ENCODE measurements around the gene EIF3K.

GRCh38 chr19:38665219-38665931 is 46.4 kb downstream of the EIF3K start:
- TF ChIP-seq CTCF (IDR thresholded peaks at IDR 0.05) (no peak), POLR2AphosphoS5 (IDR thresholded peaks at IDR 0.05; ENCODE audit: low read depth, low read length) (no peak), REST (IDR thresholded peaks at IDR 0.05; ENCODE audit: insufficient read depth in 1 of 2, low read depth in 2 of 2, low read length in 1 of 2) (no peak), SIN3A (IDR thresholded peaks at IDR 0.05; ENCODE audit: borderline replicate concordance, insufficient read depth, low read depth, low read length) (no peak)
